GM12891 (cell line): ENCODE results near the gene LIPC.

ENCODE experiments used
- PAX5 ChIP-seq: IDR thresholded peaks from 2 replicates; pipeline ENCODE4 v1.6.1; 2011; ENCODE audit warnings: low read length, moderate library complexity, mild to moderate bottlenecking; ENCODE audit not compliant: insufficient read depth, severe bottlenecking
- POLR2A ChIP-seq: IDR thresholded peaks from 2 replicates; pipeline ENCODE4 v1.6.1; 2011; ENCODE audit warnings: low read depth, low read length, control low read depth
- POLR2AphosphoS5 ChIP-seq: IDR thresholded peaks from 2 replicates; pipeline ENCODE4 v1.6.1; 2011; ENCODE audit warnings: low read depth, low read length, control low read depth
- TAF1 ChIP-seq: IDR thresholded peaks from 2 replicates; pipeline ENCODE4 v1.6.1; 2011; ENCODE audit warnings: low read depth, low read length, control low read depth

DNA sequence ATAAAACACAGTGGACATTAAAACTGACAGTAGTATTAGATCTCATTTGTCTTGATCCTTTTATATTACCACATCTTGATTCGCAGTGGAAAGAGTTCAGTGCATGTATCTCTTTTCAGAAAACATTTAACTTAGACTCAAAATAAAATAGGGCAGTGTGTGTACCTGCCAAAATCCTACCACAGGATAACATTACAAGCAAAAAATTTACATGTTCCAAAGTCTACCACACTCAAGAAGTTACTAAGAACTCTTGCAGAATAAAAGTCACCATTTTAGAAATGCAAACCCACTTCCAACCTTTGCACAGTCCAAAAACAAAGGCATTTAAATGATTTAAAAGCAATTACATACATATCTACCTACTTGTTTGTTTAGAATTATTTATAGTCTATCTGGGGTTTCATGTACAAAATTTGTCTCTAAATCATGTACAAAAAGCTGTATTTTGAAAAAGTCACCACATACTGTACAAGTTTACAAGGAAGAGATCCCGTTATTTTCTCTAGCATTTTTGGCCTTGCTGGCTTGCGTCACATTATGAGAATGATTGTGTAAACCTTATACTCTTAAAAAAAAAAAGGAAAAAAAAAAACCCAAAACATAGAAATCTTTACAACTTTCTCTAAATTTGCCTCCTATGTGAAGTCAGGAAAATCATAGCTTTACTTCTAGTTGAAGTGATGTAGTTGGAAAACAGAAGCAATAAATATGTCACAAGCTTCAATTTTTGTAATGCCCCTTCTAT is 163.9 kb downstream of the LIPC start:
- TF ChIP-seq TAF1 (no peak), PAX5 (no peak), POLR2A (no peak), POLR2AphosphoS5 (no peak)
